K562 (cell line): ENCODE measurements around the gene TRIM64C. TPM values are rescaled to one million over a fixed set of nuclear protein-coding genes. Genes with fewer than 3 reads are reported as not detected.
"Not testable (repeated sequence)": the region's sequence is repeated elsewhere in the genome, so short reads cannot be mapped to it uniquely, and the experiment has no call there.

Experiments used
- ATAC-seq: fragments of 200-7000 bp; cut with Tn5 transposase; 3 replicates; pipeline ENCODE4 v1.9.1; 2020; ENCODE audit warnings: moderate library complexity
- Bru-seq: library from RNA; stranded (reverse); fragments of 400-500 nt; gene quantifications from one replicate; lab custom pipeline; 2021; lab: Mats Ljungman, UMichigan
- BruChase-seq, 2 experiments: library from RNA; stranded (reverse); fragments of 400-500 nt; gene quantifications; one replicate each; lab custom pipeline; 2021; lab: Mats Ljungman, UMichigan
- BruUV-seq: library from RNA; stranded (reverse); fragments of 400-500 nt; replicated peaks from 2 replicates; lab custom pipeline; 2021; lab: Mats Ljungman, UMichigan
- CTCF ChIA-PET: fragments of 300-600 bp; formaldehyde crosslinking; extraction: SDS; loops from one replicate; lab custom pipeline; 2021; ENCODE audit warnings: low intra/inter-chr PET ratio; lab: Yijun Ruan, JAX
- POLR2A ChIA-PET: fragments of 300-600, 350-650 bp; sonication (Branson Sonifier 250); formaldehyde crosslinking; extraction: SDS; loops from one replicate; lab custom pipeline; 2021; ENCODE audit warnings: antibody characterized with exemption, inconsistent platforms; lab: Yijun Ruan, JAX
- DNase-seq, 4 experiments: peaks; one replicate each; pipeline versions ENCODE4 v3.0.0 to v3.0.0-alpha.2; 2011 to 2018; ENCODE audit warnings: low spot score in 3 of 4, mixed read lengths in 3 of 4; ENCODE audit errors: extremely low read depth in 1 of 4
- FAIRE-seq: peaks from 2 replicates; lab custom pipeline; 2011; peaks lifted over from hg19 to GRCh38; lab: Jason Lieb, UNC
- H2AFZ ChIP-seq: 2 replicates; pipeline ENCODE4 v1.6.0; 2011; ENCODE audit warnings: low read depth, low read length, control low read depth, inconsistent platforms
- H3K27ac ChIP-seq: fragments of 200-600 bp; 3 replicates; pipeline ENCODE4 v1.8.0; 2011; ENCODE audit warnings: low read depth, mild to moderate bottlenecking, control low read depth, inconsistent platforms, low read length, moderate library complexity, mixed read lengths; ENCODE audit errors: extremely low read depth
- H3K27me3 ChIP-seq, 2 experiments: fragments of 300-600 bp in 1 of 2; 2 replicates in 1 of 2; 3 replicates in 1 of 2; pipeline versions ENCODE4 v1.6.0 to v1.8.0; 2011; ENCODE audit warnings: inconsistent platforms in 2 of 2, low read length in 2 of 2, mild to moderate bottlenecking in 1 of 2, mixed read lengths in 1 of 2, moderate library complexity in 1 of 2; ENCODE audit not compliant: control insufficient read depth in 2 of 2, insufficient read depth in 2 of 2
- H3K36me3 ChIP-seq: fragments of 300-600 bp; 3 replicates; pipeline ENCODE4 v1.8.0; 2011; ENCODE audit warnings: mild to moderate bottlenecking, low read length, inconsistent platforms; ENCODE audit not compliant: control insufficient read depth, insufficient read depth
- H3K4me1 ChIP-seq, 2 experiments: fragments of 200-600 bp in 1 of 2; replicated peaks in 1 of 2; 2 replicates in 1 of 2; 3 replicates in 1 of 2; pipeline versions ENCODE4 v1.5.1 to v1.8.0; 2011; ENCODE audit warnings: inconsistent platforms in 2 of 2, low read length in 2 of 2, mild to moderate bottlenecking in 1 of 2, mixed read lengths in 1 of 2, moderate library complexity in 1 of 2; ENCODE audit not compliant: control insufficient read depth in 2 of 2, insufficient read depth in 2 of 2
- H3K4me2 ChIP-seq: 2 replicates; pipeline ENCODE4 v1.6.1; 2011; ENCODE audit warnings: low read length, control low read depth, inconsistent platforms, mixed read lengths; ENCODE audit not compliant: insufficient read depth
- H3K4me3 ChIP-seq: fragments of 200-600 bp; sonication (generic), shearing (Covaris generic); 2 replicates; pipeline ENCODE4 v1.5.1; 2016; ENCODE audit warnings: control low read depth, inconsistent platforms
- H3K79me2 ChIP-seq: fragments of 200-600 bp; 3 replicates; pipeline ENCODE4 v1.8.0; 2011; ENCODE audit warnings: low read length, inconsistent platforms; ENCODE audit not compliant: control insufficient read depth, insufficient read depth
- H3K9ac ChIP-seq, 2 experiments: 2 replicates each; pipeline versions ENCODE4 v1.6.0 to v1.6.1; 2011; ENCODE audit warnings: low read depth in 2 of 2, low read length in 2 of 2, control low read depth in 1 of 2, inconsistent platforms in 1 of 2, mild to moderate bottlenecking in 1 of 2, mixed read lengths in 1 of 2; ENCODE audit not compliant: insufficient read depth in 1 of 2
- H3K9me1 ChIP-seq: one replicate; pipeline ENCODE4 v1.6.0; 2011; ENCODE audit warnings: inconsistent platforms, mild to moderate bottlenecking, low read length, moderate library complexity; ENCODE audit not compliant: control insufficient read depth, insufficient read depth
- H3K9me3 ChIP-seq: replicated peaks from 2 replicates; pipeline ENCODE4 v1.5.1; 2011; ENCODE audit warnings: low read depth, low read length, inconsistent platforms; ENCODE audit not compliant: control insufficient read depth, insufficient read depth
- H4K20me1 ChIP-seq: replicated peaks from 2 replicates; pipeline ENCODE4 v1.6.1; 2011; ENCODE audit warnings: low read length, inconsistent platforms, mixed read lengths; ENCODE audit not compliant: control insufficient read depth, insufficient read depth
- WGBS: fragments of 100-300 bp; shearing (Covaris generic); methylation state at CpG from one replicate; pipeline ENCODE4 v1.1.6; 2016; ENCODE audit warnings: low coverage, mixed read lengths; ENCODE audit not compliant: insufficient coverage; ENCODE audit errors: missing lambda C conversion rate; 5-methylcytosine and 5-hydroxymethylcytosine counted together
- in situ Hi-C: fragments of 300-500 bp; cut with MboI; formaldehyde crosslinking; loops from 4 replicates; pipeline ENCODE4 v1.15.0; 2018; ENCODE audit warnings: inconsistent platforms, mixed read lengths
- intact Hi-C: fragments of 100-400 bp; cut with micrococcal nuclease; formaldehyde crosslinking; loops from 2 replicates; pipeline ENCODE4 v1.14.2; 2022
- long read RNA-seq, 3 experiments: library from polyadenylated mRNA in 2 of 3; library from RNA in 1 of 3; unstranded in 2 of 3; stranded (forward) in 1 of 3; transcript quantifications; one replicate each; pipeline ENCODE4 v2.0.0, GENCODE V29; 2019 to 2022
- polyA minus RNA-seq, 3 experiments: library from RNA; depleted of rRNA, polyadenylated mRNA; stranded (reverse); fragments of >200 nt; gene quantifications; 2 replicates each; pipeline ENCODE4 v1.2.3, GENCODE V29; 2011
- polyA plus RNA-seq, 8 experiments: library from polyadenylated mRNA; depleted of rRNA in 4 of 8; stranded (reverse) in 5 of 8; unstranded in 3 of 8; fragments of >200 nt; fragmentation: Nextera tagmentation in 2 of 8; fragmentation: Illumina TruSeq in 1 of 8; extraction: Ambion mirVana in 2 of 8; extraction: Trizol in 1 of 8; gene quantifications; 2 replicates each; pipeline versions ENCODE4 v1.2.1 to v1.2.3, GENCODE V29; 2011 to 2014; ENCODE audit warnings: inconsistent platforms in 1 of 8, missing spikeins in 1 of 8
- total RNA-seq, 7 experiments: library from RNA; depleted of rRNA in 6 of 7; stranded (reverse); fragments of >200 nt in 6 of 7; fragmentation: Illumina TruSeq in 2 of 7; extraction: Trizol in 2 of 7; gene quantifications; 2 replicates each; pipeline versions ENCODE4 v1.2.1 to v1.2.3, GENCODE V29; 2011 to 2021; ENCODE audit warnings: low replicate concordance in 1 of 7

Gene TRIM64C, protein sequence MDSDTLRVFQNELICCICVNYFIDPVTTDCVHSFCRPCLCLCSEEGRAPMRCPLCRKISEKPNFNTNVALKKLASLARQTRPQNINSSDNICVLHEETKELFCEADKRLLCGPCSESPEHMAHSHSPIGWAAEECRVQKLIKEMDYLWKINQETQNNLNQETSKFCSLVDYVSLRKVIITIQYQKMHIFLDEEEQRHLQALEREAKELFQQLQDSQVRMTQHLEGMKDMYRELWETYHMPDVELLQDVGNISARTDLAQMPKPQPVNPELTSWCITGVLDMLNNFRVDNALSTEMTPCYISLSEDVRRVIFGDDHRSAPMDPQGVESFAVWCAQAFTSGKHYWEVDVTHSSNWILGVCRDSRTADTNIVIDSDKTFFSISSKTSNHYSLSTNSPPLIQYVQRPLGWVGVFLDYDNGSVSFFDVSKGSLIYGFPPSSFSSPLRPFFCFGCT
- total RNA-seq (2011; cell fraction: chromatin; rRNA removed; ENCODE audit: low replicate concordance), result not detected in 2 replicates
- total RNA-seq (2011; cell fraction: nucleolus; rRNA removed), result not detected in 2 replicates
- not detected in 2 replicates for total RNA-seq (2011; cell fraction: nucleoplasm; rRNA removed)
- total RNA-seq (2014; rRNA removed) (not detected in 2 replicates), total RNA-seq (2014; rRNA removed; fragmentation: Illumina TruSeq; extraction: Trizol) (not detected in 2 replicates), total RNA-seq (2015; rRNA removed; fragmentation: Illumina TruSeq; extraction: Trizol) (not detected in 2 replicates), total RNA-seq (2021) (not detected in 2 replicates), polyA plus RNA-seq (2011; rRNA removed) (not detected in 2 replicates), polyA plus RNA-seq (2014; fragmentation: Illumina TruSeq; extraction: Trizol) (not detected in 2 replicates), polyA plus RNA-seq (2014; fragmentation: Nextera tagmentation; extraction: Ambion mirVana) (not detected), polyA plus RNA-seq (2014; rRNA removed) (not detected in 2 replicates), polyA minus RNA-seq (2011; rRNA and poly(A)+ RNA removed) (not detected in 2 replicates), Bru-seq, nascent RNA (not detected), BruChase-seq, experiment 1, labeled RNA remaining after a 2-hour chase (not detected), BruChase-seq, experiment 2, labeled RNA remaining after a 6-hour chase (not detected)
- polyA plus RNA-seq (2011; cell fraction: cytosol; rRNA removed), result not detected in 2 replicates
- polyA plus RNA-seq (2011; cell fraction: nucleus; rRNA removed), result not detected in 2 replicates
- not detected in 2 replicates for polyA plus RNA-seq (2012)
- polyA minus RNA-seq (2011; cell fraction: cytosol; rRNA and poly(A)+ RNA removed), result not detected in 2 replicates
- not detected in 2 replicates for polyA minus RNA-seq (2011; cell fraction: nucleus; rRNA and poly(A)+ RNA removed)
- long read RNA-seq, experiment 1, result 0 reads
- long read RNA-seq, experiment 2, result 0 reads
- long read RNA-seq, experiment 3, result 0 reads

DNA sequence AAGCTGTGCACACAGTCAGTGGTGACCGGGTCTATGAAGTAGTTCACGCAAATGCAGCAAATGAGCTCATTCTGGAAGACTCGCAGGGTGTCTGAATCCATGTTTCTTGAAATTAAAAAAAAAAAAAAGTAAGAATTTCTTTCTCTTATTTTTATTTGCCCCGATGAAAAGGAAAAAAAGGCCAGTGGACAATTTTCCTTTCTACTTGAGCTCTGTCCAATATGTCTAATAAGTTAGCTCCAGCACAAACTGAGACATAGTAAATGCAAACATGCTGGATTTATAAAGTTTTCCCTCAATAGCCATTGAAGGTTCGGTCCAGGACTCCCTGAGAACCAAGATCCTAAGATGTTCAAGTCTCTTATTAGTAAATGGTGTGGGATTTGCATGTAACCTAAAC lies at the start of gene TRIM64C:
TSS of gene TRIM64C (minus strand) at position 101 of the 400 bp plus-strand sequence. CDS start at position 101, 0 bp downstream.
- 2% methylated on average over 4 of the region's 5 CpGs for WGBS
- H3K27me3 ChIP-seq, DNase-seq, H3K9me1 ChIP-seq, FAIRE-seq, H3K9me3 ChIP-seq, POLR2A ChIA-PET, CTCF ChIA-PET, H3K36me3 ChIP-seq, intact Hi-C loops, H3K4me3 ChIP-seq, H3K27ac ChIP-seq, H3K9ac ChIP-seq, H3K79me2 ChIP-seq, H2AFZ ChIP-seq, H3K4me2 ChIP-seq, in situ Hi-C loops, H3K4me1 ChIP-seq, BruUV-seq, H4K20me1 ChIP-seq, ATAC-seq: not testable (repeated sequence)

DNA sequence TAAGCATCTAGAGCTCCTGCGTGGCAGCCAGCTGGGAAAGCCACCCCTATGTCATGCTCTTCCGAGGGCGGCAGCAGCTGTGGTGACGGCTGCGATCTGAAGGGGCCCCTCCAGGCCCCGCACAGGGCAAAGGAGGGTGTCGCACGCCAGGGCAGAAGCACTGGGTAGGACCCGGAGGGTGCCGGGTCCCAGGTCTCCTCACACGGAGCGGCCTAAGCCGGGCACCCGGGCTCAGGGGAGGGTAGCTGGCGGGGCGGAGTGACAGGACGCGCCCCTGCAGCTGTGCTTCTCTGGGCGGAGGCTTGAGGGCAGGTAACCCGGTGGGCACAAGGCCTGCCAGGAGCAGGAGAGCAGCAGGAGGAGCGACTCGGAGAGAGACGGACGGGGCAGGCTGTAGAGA lies 43.4 kb upstream of the TRIM64C start:
- intact Hi-C loops, H3K4me2 ChIP-seq, H3K27me3 ChIP-seq, H3K9ac ChIP-seq, ATAC-seq, H3K9me3 ChIP-seq, DNase-seq, H4K20me1 ChIP-seq, POLR2A ChIA-PET, H3K4me1 ChIP-seq, H3K9me1 ChIP-seq, in situ Hi-C loops, H2AFZ ChIP-seq, H3K4me3 ChIP-seq, BruUV-seq, H3K79me2 ChIP-seq, CTCF ChIA-PET, FAIRE-seq, H3K27ac ChIP-seq, H3K36me3 ChIP-seq: not testable (repeated sequence)
- WGBS, result 1% methylated on average over 16 of the region's 24 CpGs

- H3K4me1 ChIP-seq, H3K79me2 ChIP-seq, H2AFZ ChIP-seq, H3K9me3 ChIP-seq, H3K4me2 ChIP-seq, H4K20me1 ChIP-seq, in situ Hi-C loops, H3K27ac ChIP-seq, H3K4me3 ChIP-seq, H3K36me3 ChIP-seq, BruUV-seq, ATAC-seq, POLR2A ChIA-PET, DNase-seq, CTCF ChIA-PET, FAIRE-seq, H3K9ac ChIP-seq, intact Hi-C loops, H3K27me3 ChIP-seq, H3K9me1 ChIP-seq: not testable (repeated sequence)
- WGBS, result 2% methylated on average over 5 of the region's 5 CpGs
Observed at GRCh38 chr11:49069897-49070296, 11.0 kb upstream of the TRIM64C start.
